Measurements from ENCODE around the gene GPR149.

Gene GPR149

DNA sequence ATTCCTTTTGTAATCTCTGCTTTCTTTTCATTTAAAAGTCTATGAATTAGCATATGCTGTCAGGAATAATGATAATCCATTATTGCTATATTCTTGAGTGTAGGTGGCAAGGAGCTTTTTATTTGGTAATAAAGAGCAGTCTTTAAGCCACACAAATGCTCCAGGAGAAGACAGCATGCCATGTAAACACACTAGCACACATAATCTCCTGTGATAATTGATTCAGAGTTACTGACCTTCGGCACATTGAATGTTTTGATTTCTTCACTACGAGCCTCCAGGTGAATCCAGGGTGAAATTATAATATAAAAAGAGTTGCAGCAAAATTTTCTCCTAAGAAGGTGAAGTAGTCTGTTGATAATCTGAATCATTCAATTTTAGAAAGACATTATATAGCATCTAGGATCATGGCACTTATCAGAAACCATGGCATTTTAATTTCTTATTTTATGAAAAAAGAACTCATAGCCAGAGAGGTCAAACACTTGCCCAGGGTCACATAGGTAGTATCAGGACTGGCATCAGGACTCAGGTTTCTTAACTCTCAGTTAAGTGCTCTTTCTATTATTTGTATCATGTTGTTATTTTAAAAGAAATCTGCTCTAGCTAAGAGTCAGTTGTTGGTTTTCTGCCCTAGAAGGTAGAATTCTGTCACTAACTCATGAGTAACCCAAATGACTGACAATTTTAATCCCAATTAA lies 84.4 kb downstream of the GPR149 start:
- intact Hi-C loops (cut with DNase I), result no loop called here
- no peak for DNase-seq

- no peak for DNase-seq
- intact Hi-C loops (cut with DNase I), result loop anchor here (5.0 to 10.0 kb wide), 2 partner anchors 984 to 1366 kb away; no protein-coding TSS in a partner anchor
Measured at GRCh38 chr3:154338570-154338969, 91.4 kb downstream of the GPR149 start.

DNA sequence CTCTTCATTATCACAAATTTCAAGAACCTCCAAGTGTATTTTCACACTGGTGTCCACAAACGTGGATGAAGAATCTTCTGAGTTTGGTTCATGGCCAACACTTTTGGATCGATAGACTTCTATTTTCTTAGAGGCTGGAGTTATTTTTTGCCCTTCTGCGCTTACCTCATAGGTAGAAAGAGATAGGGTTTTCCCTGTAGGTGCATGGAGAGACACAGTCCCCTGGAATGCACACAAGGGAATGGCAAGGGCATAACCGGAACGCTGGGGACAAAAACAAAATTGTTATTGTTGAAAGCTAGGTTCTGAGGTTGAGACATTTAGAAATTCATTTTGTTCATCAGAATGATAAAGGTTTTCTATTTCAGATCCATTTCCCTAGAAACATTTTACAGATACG lies 92.0 kb downstream of the GPR149 start:
- DNase-seq, result no peak
- intact Hi-C loops (cut with DNase I), result loop anchor here (5.0 to 10.0 kb wide), 2 partner anchors 984 to 1367 kb away; no protein-coding TSS in a partner anchor

DNA sequence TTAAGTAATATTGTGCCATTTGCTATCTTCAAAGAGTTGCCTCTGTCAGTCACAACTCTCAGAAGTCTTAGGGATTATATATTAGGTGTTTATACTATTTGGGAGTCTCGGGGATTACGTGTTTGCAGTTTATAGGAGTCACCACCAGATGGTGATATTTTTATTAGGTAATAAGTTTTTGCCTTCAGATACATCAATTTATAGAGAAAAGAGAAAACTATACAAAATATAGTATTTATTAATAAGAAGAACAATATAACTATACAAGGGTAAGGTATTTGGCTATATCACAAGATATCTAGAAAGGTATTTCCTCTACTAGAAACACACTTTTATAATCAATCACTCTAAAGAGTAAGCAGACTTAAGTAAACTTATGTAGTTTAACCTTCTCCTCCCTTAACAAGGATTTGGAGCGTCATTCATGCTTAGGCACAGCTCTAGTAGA lies 95.0 kb downstream of the GPR149 start:
- DNase-seq, result no peak
- intact Hi-C loops (cut with DNase I), result loop anchor here (5.0 to 10.0 kb wide), 2 partner anchors 987 to 1370 kb away; no protein-coding TSS in a partner anchor

- intact Hi-C loops (cut with DNase I), result no loop called here
- DNase-seq, result no peak
Measured at GRCh38 chr3:154327871-154328270, 102.1 kb downstream of the GPR149 start.

DNA sequence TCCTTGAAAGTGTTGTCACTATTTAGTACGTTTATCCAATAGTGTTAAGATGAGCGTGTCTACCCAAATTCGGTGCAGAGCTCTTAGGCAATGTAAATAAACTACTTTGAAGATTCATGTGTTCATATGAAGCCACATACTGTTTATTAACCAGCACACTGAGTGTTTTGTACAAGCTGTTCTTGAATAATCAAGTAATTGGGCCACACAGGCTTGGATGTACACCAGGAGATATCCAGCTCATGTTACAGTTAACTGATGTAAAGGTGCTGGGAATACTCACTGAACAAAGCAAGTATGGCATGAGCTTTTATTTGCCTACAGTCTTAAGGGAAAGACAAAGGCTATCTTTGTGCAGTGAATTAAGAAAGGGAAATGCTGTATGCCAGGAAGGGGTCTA lies 105.1 kb downstream of the GPR149 start:
- DNase-seq, result no peak
- intact Hi-C loops (cut with DNase I), result no loop called here

DNA sequence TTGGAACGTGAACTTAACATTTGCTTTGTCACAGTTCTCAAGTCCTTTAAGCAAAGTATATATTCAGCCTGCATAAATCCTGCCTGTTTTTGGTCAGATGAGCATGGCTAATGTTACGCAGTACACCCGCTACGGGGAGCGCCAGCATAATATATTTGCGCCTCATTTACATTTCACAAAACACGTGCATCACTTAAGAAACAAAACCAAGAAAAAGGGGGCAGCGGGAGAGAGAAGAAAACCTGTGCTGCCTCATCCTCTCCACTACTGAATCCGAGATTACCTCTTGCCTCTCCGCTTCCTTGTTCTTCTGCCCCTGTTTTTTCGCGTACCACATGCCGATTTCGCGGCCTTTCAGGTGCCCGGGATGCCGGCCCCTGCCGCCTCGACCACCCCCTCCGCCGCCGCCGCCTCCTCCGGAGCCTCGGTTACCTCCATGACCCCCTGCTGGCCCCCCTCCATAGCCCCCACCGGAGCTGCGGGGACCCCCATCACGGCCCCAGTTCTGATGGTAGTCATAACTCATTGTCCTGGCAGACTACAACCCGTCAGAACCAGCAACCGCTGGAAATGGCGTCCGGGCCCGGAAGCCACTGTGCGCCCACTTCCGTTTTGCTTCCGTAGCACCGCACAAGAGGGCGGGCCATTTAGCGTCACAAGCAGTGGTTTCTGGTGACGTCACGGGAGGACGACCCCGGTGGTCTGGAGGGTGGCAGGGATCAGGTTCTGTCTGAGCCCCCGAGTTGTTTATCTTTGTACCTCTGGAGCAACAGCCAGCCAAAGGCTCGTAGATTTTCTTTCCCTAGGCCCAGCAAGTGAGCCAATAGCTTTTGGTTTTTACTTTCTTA lies 105.9 kb downstream of the GPR149 start, which contains the start of gene DHX36:
Gene DHX36, minus strand, starts transcription at position 597 of the 848 bp plus-strand sequence. Its CDS starts 71 bp downstream, at position 526.
- DNase-seq, result peak; percentile 82 to 99 (median 90)
- intact Hi-C loops (cut with DNase I), result no loop called here

GRCh38 chr3:154316974-154317767 lies 112.8 kb downstream of the GPR149 start:
- intact Hi-C loops (cut with DNase I), result no loop called here

DNA sequence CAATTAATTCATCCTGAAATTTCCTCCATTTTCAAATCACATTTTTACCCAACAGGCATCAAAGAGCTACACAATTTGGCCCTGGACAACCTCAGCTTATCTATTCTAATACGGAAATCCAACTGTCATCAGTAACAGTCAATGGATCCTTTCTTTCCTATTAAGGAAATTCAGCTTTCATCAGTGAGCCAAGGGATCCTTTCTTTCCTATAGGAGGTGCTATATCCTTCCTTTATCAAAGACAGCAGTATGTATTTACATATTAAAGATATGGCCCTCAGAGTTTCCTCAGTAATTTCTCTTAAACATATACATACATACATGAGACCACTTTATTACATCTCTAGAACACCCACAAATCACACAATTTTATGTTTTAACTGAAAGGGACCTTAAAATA lies 115.8 kb downstream of the GPR149 start:
- intact Hi-C loops (cut with DNase I), result no loop called here
- DNase-seq, result no peak

More at GRCh38 chr3:154316974-154317767, 112.8 kb downstream of the GPR149 start:
- DNase-seq, result no peak

- DNase-seq, result no peak
- intact Hi-C loops (cut with DNase I), result no loop called here
Measured at GRCh38 chr3:154310840-154311239, 119.2 kb downstream of the GPR149 start.

- DNase-seq, result no peak
- intact Hi-C loops (cut with DNase I), result no loop called here
Measured at GRCh38 chr3:154307363-154307762, 122.6 kb downstream of the GPR149 start.

GRCh38 chr3:154304936-154305335 lies 125.1 kb downstream of the GPR149 start:
- DNase-seq, result no peak
- intact Hi-C loops (cut with DNase I), result no loop called here

GRCh38 chr3:154304116-154304786 lies 125.7 kb downstream of the GPR149 start:
- intact Hi-C loops (cut with DNase I), result no loop called here
- DNase-seq, result no peak

DNA sequence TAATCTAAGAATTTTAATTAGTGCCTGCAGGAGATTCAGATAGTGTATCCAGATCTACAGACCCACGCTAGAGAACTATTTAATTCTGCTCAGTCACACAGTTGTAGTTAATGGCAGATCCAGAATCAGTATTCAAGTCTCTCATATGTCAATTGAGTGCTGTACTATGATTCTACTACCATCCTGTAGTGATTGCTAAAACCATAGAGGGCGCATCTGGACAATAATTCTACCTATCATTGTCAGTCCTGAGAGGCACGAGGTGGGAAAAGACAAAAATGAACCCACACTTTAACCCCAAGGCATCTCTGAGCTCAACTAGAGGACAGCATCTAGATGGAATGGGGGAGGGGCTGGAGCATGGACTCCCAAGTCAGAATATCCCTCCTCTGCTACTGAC lies 128.4 kb downstream of the GPR149 start:
- intact Hi-C loops (cut with DNase I), result no loop called here
- DNase-seq, result no peak

DNA sequence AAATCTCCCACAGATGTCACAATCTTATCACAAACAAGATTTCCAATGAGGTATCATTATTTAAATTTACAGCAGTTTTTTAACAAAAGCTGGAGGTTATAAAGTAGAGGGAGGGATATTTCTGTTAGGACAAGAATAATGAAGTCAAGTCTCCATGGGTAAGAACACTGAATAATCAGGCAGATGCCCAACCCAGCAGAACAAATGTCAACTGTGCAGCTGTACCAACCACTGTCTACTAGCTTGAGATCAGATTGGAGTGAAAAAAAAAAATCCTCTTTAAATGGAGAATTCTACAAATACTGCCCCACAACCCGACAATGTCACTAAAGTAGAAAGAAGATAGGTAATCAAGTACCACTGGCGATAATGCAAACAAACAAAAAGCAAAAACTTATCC lies 136.0 kb downstream of the GPR149 start:
- no peak for DNase-seq
- intact Hi-C loops (cut with DNase I), result no loop called here

DNA sequence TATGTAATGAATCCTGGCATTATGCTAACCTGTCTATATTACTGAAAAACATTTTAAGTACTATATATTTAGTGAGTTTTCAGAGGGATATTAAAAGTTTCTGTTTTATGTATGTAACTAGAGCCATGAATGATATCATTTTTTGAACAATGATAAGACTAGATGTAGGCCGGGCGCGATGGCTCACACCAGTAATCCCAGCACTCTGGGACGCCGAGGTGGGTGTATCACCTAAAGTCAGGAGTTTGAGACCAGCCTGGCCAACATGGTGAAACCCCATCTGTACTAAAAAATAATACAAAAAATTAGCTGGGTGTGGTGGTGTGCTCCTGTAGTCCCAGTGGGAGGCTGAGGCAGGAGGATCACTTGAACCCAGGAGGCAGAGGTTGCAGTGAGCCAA lies 139.8 kb downstream of the GPR149 start:
- peak in 1 of 10 donors; percentile 73 for DNase-seq
- intact Hi-C loops (cut with DNase I), result no loop called here
